ENCODE results near the gene WTIP. TPM values are rescaled to one million over a fixed set of nuclear protein-coding genes. Genes with fewer than 3 reads are reported as not detected.

The WTIP gene
- 23.5 TPM for total RNA-seq
- long read RNA-seq, full-length matches to known transcripts, result 30 of 44 reads
- long read RNA-seq, partial matches to known transcripts, result 4 of 44 reads
- long read RNA-seq, other reads (novel, unspliced or antisense), result 10 of 44 reads

GRCh38 chr19:34480971-34481841, at the start of gene WTIP:
Gene WTIP (plus strand): TSS chr19:34481758. CDS start chr19:34481975, 217 bp downstream.
- peak within 1 kb of the TSS; percentile 70 for H3K4me3 ChIP-seq
- ATAC-seq (peak; percentile 89 to 93), DNase-seq (peak; percentile 78)
- intact Hi-C loops (cut with DNase I), result no loop called here
- peaks cover 11% of the 10 kb centered on the region for H3K27me3 ChIP-seq (ENCODE audit: low read depth)
- peak within 1 kb of the TSS; percentile 86 for H3K27ac ChIP-seq
- no peaks in the 10 kb centered on the region for H3K9me3 ChIP-seq
- no peaks in the 10 kb centered on the region for H3K36me3 ChIP-seq
- H3K4me1 ChIP-seq, result peaks cover 18% of the 10 kb centered on the region
- TF ChIP-seq, protein P1, sequence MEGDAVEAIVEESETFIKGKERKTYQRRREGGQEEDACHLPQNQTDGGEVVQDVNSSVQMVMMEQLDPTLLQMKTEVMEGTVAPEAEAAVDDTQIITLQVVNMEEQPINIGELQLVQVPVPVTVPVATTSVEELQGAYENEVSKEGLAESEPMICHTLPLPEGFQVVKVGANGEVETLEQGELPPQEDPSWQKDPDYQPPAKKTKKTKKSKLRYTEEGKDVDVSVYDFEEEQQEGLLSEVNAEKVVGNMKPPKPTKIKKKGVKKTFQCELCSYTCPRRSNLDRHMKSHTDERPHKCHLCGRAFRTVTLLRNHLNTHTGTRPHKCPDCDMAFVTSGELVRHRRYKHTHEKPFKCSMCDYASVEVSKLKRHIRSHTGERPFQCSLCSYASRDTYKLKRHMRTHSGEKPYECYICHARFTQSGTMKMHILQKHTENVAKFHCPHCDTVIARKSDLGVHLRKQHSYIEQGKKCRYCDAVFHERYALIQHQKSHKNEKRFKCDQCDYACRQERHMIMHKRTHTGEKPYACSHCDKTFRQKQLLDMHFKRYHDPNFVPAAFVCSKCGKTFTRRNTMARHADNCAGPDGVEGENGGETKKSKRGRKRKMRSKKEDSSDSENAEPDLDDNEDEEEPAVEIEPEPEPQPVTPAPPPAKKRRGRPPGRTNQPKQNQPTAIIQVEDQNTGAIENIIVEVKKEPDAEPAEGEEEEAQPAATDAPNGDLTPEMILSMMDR (IDR thresholded peaks at IDR 0.05), result no peak

GRCh38 chr19:34432797-34433196, 48.8 kb upstream of the WTIP start:
- no peaks in the 10 kb centered on the region for H3K27me3 ChIP-seq (ENCODE audit: low read depth)
- peaks cover 34% of the 10 kb centered on the region for H3K4me1 ChIP-seq
- H3K4me3 ChIP-seq, result no peak overlapping the region
- DNase-seq (no peak), ATAC-seq (no peak)
- H3K27ac ChIP-seq, result peak overlapping the region; percentile 14
- no peaks in the 10 kb centered on the region for H3K9me3 ChIP-seq
- intact Hi-C loops (cut with DNase I), result no loop called here
- TF ChIP-seq, protein P1 (IDR thresholded peaks at IDR 0.05), result no peak
- H3K36me3 ChIP-seq, result peaks cover 55% of the 10 kb centered on the region

DNA sequence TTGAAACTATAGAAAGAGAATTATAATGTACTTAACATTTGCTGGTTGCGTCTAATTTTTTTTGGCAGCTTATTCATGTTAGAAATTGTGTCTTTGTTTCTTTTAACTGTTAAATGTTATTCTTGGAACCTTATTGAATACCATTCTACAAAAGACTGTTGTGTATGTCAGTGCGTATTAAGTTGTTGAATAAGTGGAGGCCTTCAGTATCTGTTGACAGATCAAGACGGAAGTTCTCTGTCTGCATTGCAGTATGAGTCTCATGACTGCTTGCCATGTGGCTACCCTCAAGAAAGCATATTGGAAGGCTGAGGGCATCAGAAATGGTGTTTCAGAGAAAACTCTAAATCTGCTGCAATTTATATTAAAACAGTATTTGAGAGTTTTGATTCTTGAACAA, 44.8 kb upstream of the WTIP start:
- Histone ChIP-seq H3K36me3 (peaks cover 94% of the 10 kb centered on the region), H3K9me3 (no peaks in the 10 kb centered on the region), H3K27ac (no peak overlapping the region), H3K4me3 (no peak overlapping the region), H3K4me1 (peaks cover 5% of the 10 kb centered on the region), H3K27me3 (ENCODE audit: low read depth) (no peaks in the 10 kb centered on the region)
- intact Hi-C loops (cut with DNase I), result no loop called here
- no peak for ATAC-seq
- TF ChIP-seq, protein P1 (IDR thresholded peaks at IDR 0.05), result no peak
- no peak for DNase-seq

- Histone ChIP-seq H3K36me3 (peaks cover 100% of the 10 kb centered on the region), H3K4me3 (no peak overlapping the region), H3K27ac (no peak overlapping the region), H3K9me3 (no peaks in the 10 kb centered on the region), H3K27me3 (ENCODE audit: low read depth) (no peaks in the 10 kb centered on the region), H3K4me1 (no peaks in the 10 kb centered on the region)
- ATAC-seq (no peak), DNase-seq (no peak)
- TF ChIP-seq, protein P1 (IDR thresholded peaks at IDR 0.05), result no peak
- intact Hi-C loops (cut with DNase I), result no loop called here
Measured at GRCh38 chr19:34448191-34448590, 33.4 kb upstream of the WTIP start.

GRCh38 chr19:34452723-34453122, 28.8 kb upstream of the WTIP start:
- Histone ChIP-seq H3K4me3 (no peak overlapping the region), H3K27ac (no peak overlapping the region), H3K36me3 (peaks cover 96% of the 10 kb centered on the region), H3K9me3 (no peaks in the 10 kb centered on the region), H3K4me1 (no peaks in the 10 kb centered on the region), H3K27me3 (ENCODE audit: low read depth) (no peaks in the 10 kb centered on the region)
- intact Hi-C loops (cut with DNase I), result no loop called here
- TF ChIP-seq, protein P1 (IDR thresholded peaks at IDR 0.05), result no peak
- DNase-seq (no peak), ATAC-seq (no peak)
